Naive thymus-derived CD4-positive, alpha-beta T cell (primary cell): ENCODE measurements around the gene CYB5R2. TPM values are rescaled to one million over a fixed set of nuclear protein-coding genes. Genes with fewer than 3 reads are reported as not detected.

Source experiments
- ATAC-seq: fragments of 150-1000 bp; cut with Tn5 transposase; 2 replicates; pipeline ENCODE4 v1.10.0; 2021; ENCODE audit warnings: mild to moderate bottlenecking, moderate library complexity
- CTCF ChIA-PET: fragments of 350-600 bp; sonication (Branson Sonifier 250); formaldehyde crosslinking; loops from one replicate; lab custom pipeline; 2021; ENCODE audit warnings: antibody characterized with exemption; lab: Charles Lee
- POLR2A ChIA-PET: fragments of 350-600 bp; sonication (Branson Sonifier 250); formaldehyde crosslinking; loops from one replicate; lab custom pipeline; 2021; ENCODE audit warnings: antibody characterized with exemption, inconsistent platforms; lab: Charles Lee
- DNase-seq, 9 donors: peaks; one replicate each; pipeline versions ENCODE4 v3.0.0 to v3.0.0-alpha.2; 2020 to 2022; ENCODE audit warnings: mixed read lengths in 1 of 9
- H3K27ac ChIP-seq: one replicate; pipeline ENCODE4 v1.7.0; 2013; ENCODE audit warnings: mild to moderate bottlenecking, low read depth, low read length, moderate library complexity
- H3K27me3 ChIP-seq, 2 donors: one replicate each; pipeline ENCODE4 v1.7.0; 2013; ENCODE audit warnings: low read length in 2 of 2, mild to moderate bottlenecking in 2 of 2, moderate library complexity in 2 of 2; ENCODE audit not compliant: control insufficient read depth in 2 of 2, insufficient read depth in 2 of 2
- H3K36me3 ChIP-seq, 3 experiments: 1 replicate in 2 of 3; 2 replicates in 1 of 3; pipeline ENCODE4 v1.7.0; 2013; ENCODE audit warnings: low read length in 3 of 3, mild to moderate bottlenecking in 3 of 3, moderate library complexity in 1 of 3; ENCODE audit not compliant: insufficient read depth in 3 of 3, control insufficient read depth in 2 of 3
- H3K4me1 ChIP-seq, 2 donors: one replicate each; pipeline ENCODE4 v1.7.0; 2013; ENCODE audit warnings: low read length in 2 of 2, mild to moderate bottlenecking in 2 of 2, moderate library complexity in 1 of 2; ENCODE audit not compliant: control insufficient read depth in 2 of 2, insufficient read depth in 2 of 2
- H3K4me3 ChIP-seq: 2 replicates; pipeline ENCODE4 v1.7.0; 2013; ENCODE audit warnings: mild to moderate bottlenecking, low read length
- H3K9me3 ChIP-seq, 3 experiments: 1 replicate in 2 of 3; 2 replicates in 1 of 3; pipeline ENCODE4 v1.7.0; 2013; ENCODE audit warnings: low read length in 3 of 3; ENCODE audit not compliant: control insufficient read depth in 2 of 3
- H3K27ac Mint-ChIP-seq, 9 donors: one replicate each; pipeline ENCODE4 v1.8.0; 2020 to 2022; ENCODE audit warnings: mixed read lengths in 9 of 9, mild to moderate bottlenecking in 8 of 9, moderate library complexity in 5 of 9, inconsistent platforms in 2 of 9
- H3K27me3 Mint-ChIP-seq, 5 donors: one replicate each; pipeline ENCODE4 v1.8.0; 2021 to 2022; ENCODE audit warnings: mixed read lengths in 5 of 5, mild to moderate bottlenecking in 1 of 5
- H3K36me3 Mint-ChIP-seq, 5 donors: one replicate each; pipeline ENCODE4 v1.8.0; 2020 to 2022; ENCODE audit warnings: mixed read lengths in 5 of 5, mild to moderate bottlenecking in 3 of 5, inconsistent platforms in 1 of 5
- H3K4me1 Mint-ChIP-seq, 7 donors: one replicate each; pipeline ENCODE4 v1.8.0; 2020 to 2022; ENCODE audit warnings: mixed read lengths in 7 of 7, mild to moderate bottlenecking in 3 of 7, inconsistent platforms in 1 of 7
- H3K4me3 Mint-ChIP-seq, 10 donors: one replicate each; pipeline ENCODE4 v1.8.0; 2020 to 2022; ENCODE audit warnings: mild to moderate bottlenecking in 10 of 10, mixed read lengths in 10 of 10, moderate library complexity in 6 of 10, inconsistent platforms in 2 of 10
- H3K9me3 Mint-ChIP-seq, 11 donors: one replicate each; pipeline ENCODE4 v1.8.0; 2020 to 2022; ENCODE audit warnings: mixed read lengths in 11 of 11, mild to moderate bottlenecking in 4 of 11, inconsistent platforms in 1 of 11, moderate library complexity in 1 of 11
- intact Hi-C, 2 donors: fragments of 100-400 bp; cut with micrococcal nuclease; formaldehyde crosslinking; loops; one replicate each; pipeline ENCODE4 v1.15.1; 2023
- polyA plus RNA-seq, 2 donors: library from polyadenylated mRNA; unstranded; fragments of 300-500 nt; fragmentation: Illumina TruSeq; gene quantifications; one replicate each; pipeline ENCODE4 v1.2.3, GENCODE V29; 2021
- total RNA-seq, 6 experiments: library from RNA in 5 of 6; stranded (reverse) in 5 of 6; gene quantifications; 1 replicate in 5 of 6; 2 replicates in 1 of 6; pipeline ENCODE4 v1.2.3 and lab custom pipeline; 2021 to 2026

CYB5R2 gene
- total and polyA plus RNA-seq, 7 experiments from 2014 or later = 0.13 to 2.8 (median 0.69) TPM; not detected in 2

GRCh38 chr11:7672276-7672959 is 882 bp downstream of the CYB5R2 start:
- Histone ChIP-seq H3K9me3 (no peaks in the 10 kb centered on the region), H3K27ac (no peak overlapping the region), H3K27me3 (peaks cover 4 to 20% of the 10 kb centered on the region in 2 donors), H3K36me3 (no peaks in the 10 kb centered on the region), H3K4me3 (no peak overlapping the region), H3K4me1 (peaks cover 0 to 5% of the 10 kb centered on the region in 2 donors)
- Mint-ChIP-seq H3K36me3 (peaks cover 0 to 3% (median 0%) of the 10 kb centered on the region in 5 donors), H3K9me3 (peaks cover 0 to 2% (median 0%) of the 10 kb centered on the region in 11 donors), H3K27me3 (peaks cover 43 to 56% (median 43%) of the 10 kb centered on the region in 5 donors), H3K27ac (no peak overlapping the region), H3K4me3 (peak overlapping the region; percentile 18 to 85 (median 48)), H3K4me1 (peaks cover 0 to 20% (median 9%) of the 10 kb centered on the region in 7 donors)
- intact Hi-C loops = no loop called here
- DNase-seq = no peak
- CTCF ChIA-PET = no interaction called here
- no peak for ATAC-seq
- POLR2A ChIA-PET = no interaction called here

GRCh38 chr11:7671347-7672215 is 1.7 kb downstream of the CYB5R2 start:
- Histone ChIP-seq H3K4me1 (peaks cover 0 to 5% of the 10 kb centered on the region in 2 donors), H3K4me3 (no peak overlapping the region), H3K27me3 (peaks cover 4 to 20% of the 10 kb centered on the region in 2 donors), H3K27ac (no peak overlapping the region), H3K9me3 (no peaks in the 10 kb centered on the region), H3K36me3 (no peaks in the 10 kb centered on the region)
- H3K4me3 Mint-ChIP-seq = peak overlapping the region in 2 of 10 donors; percentile 81 to 85
- H3K27me3 Mint-ChIP-seq = peaks cover 34 to 47% (median 40%) of the 10 kb centered on the region in 5 donors
- H3K27ac Mint-ChIP-seq = no peak overlapping the region
- intact Hi-C loops = no loop called here
- peaks cover 0 to 2% (median 0%) of the 10 kb centered on the region in 11 donors for H3K9me3 Mint-ChIP-seq
- H3K36me3 Mint-ChIP-seq = peaks cover 0 to 3% (median 0%) of the 10 kb centered on the region in 5 donors
- ATAC-seq (no peak), DNase-seq (no peak)
- POLR2A ChIA-PET = no interaction called here
- CTCF ChIA-PET = no interaction called here
- peaks cover 0 to 20% (median 9%) of the 10 kb centered on the region in 7 donors for H3K4me1 Mint-ChIP-seq

GRCh38 chr11:7670641-7671040 is 2.7 kb downstream of the CYB5R2 start:
- Histone ChIP-seq H3K27me3 (peaks cover 4 to 20% of the 10 kb centered on the region in 2 donors), H3K36me3 (no peaks in the 10 kb centered on the region), H3K4me3 (no peak overlapping the region), H3K9me3 (no peaks in the 10 kb centered on the region), H3K27ac (no peak overlapping the region), H3K4me1 (peaks cover 0 to 5% of the 10 kb centered on the region in 2 donors)
- CTCF ChIA-PET = no interaction called here
- peaks cover 25 to 38% (median 31%) of the 10 kb centered on the region in 5 donors for H3K27me3 Mint-ChIP-seq
- peaks cover 0 to 3% (median 0%) of the 10 kb centered on the region in 5 donors for H3K36me3 Mint-ChIP-seq
- DNase-seq = no peak
- peaks cover 0 to 2% (median 0%) of the 10 kb centered on the region in 11 donors for H3K9me3 Mint-ChIP-seq
- intact Hi-C loops = no loop called here
- ATAC-seq = no peak
- H3K4me1 Mint-ChIP-seq = peaks cover 0 to 20% (median 9%) of the 10 kb centered on the region in 7 donors
- POLR2A ChIA-PET = no interaction called here
- no peak overlapping the region for H3K27ac Mint-ChIP-seq
- H3K4me3 Mint-ChIP-seq = no peak overlapping the region

- Histone ChIP-seq H3K27ac (no peak overlapping the region), H3K9me3 (no peaks in the 10 kb centered on the region), H3K4me3 (no peak overlapping the region), H3K27me3 (peaks cover 0 to 10% of the 10 kb centered on the region in 2 donors), H3K4me1 (peaks cover 0 to 5% of the 10 kb centered on the region in 2 donors), H3K36me3 (no peaks in the 10 kb centered on the region)
- POLR2A ChIA-PET = no interaction called here
- ATAC-seq (no peak), DNase-seq (no peak)
- Mint-ChIP-seq H3K4me1 (peaks cover 0 to 17% (median 5%) of the 10 kb centered on the region in 7 donors), H3K4me3 (no peak overlapping the region), H3K36me3 (peaks cover 0 to 11% (median 0%) of the 10 kb centered on the region in 5 donors), H3K9me3 (peaks cover 0 to 2% (median 0%) of the 10 kb centered on the region in 11 donors), H3K27me3 (peaks cover 7 to 21% (median 14%) of the 10 kb centered on the region in 5 donors), H3K27ac (no peak overlapping the region)
- intact Hi-C loops = no loop called here
- CTCF ChIA-PET = no interaction called here
These were observed 4.4 kb downstream of the CYB5R2 start for GRCh38 chr11:7668911-7669310.

GRCh38 chr11:7668464-7668863 is 4.8 kb downstream of the CYB5R2 start:
- H3K27me3 Mint-ChIP-seq = peaks cover 6 to 20% (median 13%) of the 10 kb centered on the region in 5 donors
- Histone ChIP-seq H3K4me3 (no peak overlapping the region), H3K9me3 (no peaks in the 10 kb centered on the region), H3K36me3 (no peaks in the 10 kb centered on the region), H3K4me1 (peaks cover 0 to 5% of the 10 kb centered on the region in 2 donors), H3K27me3 (peaks cover 0 to 8% of the 10 kb centered on the region in 2 donors), H3K27ac (no peak overlapping the region)
- H3K27ac Mint-ChIP-seq = no peak overlapping the region
- no peak overlapping the region for H3K4me3 Mint-ChIP-seq
- peaks cover 0 to 2% (median 0%) of the 10 kb centered on the region in 11 donors for H3K9me3 Mint-ChIP-seq
- DNase-seq = no peak
- no peak for ATAC-seq
- ChIA-PET POLR2A (no interaction called here), CTCF (no interaction called here)
- peaks cover 0 to 16% (median 3%) of the 10 kb centered on the region in 7 donors for H3K4me1 Mint-ChIP-seq
- intact Hi-C loops = no loop called here
- H3K36me3 Mint-ChIP-seq = peaks cover 0 to 12% (median 0%) of the 10 kb centered on the region in 5 donors

GRCh38 chr11:7667460-7667859 is 5.8 kb downstream of the CYB5R2 start:
- H3K27ac Mint-ChIP-seq = no peak overlapping the region
- H3K27me3 Mint-ChIP-seq = peaks cover under 1 to 16% (median 7%) of the 10 kb centered on the region in 5 donors
- peaks cover 0 to 11% (median 3%) of the 10 kb centered on the region in 7 donors for H3K4me1 Mint-ChIP-seq
- no peaks in the 10 kb centered on the region for H3K4me1 ChIP-seq
- H3K9me3 ChIP-seq = no peaks in the 10 kb centered on the region
- H3K4me3 Mint-ChIP-seq = no peak overlapping the region
- intact Hi-C loops = no loop called here
- no peak for DNase-seq
- no peak overlapping the region for H3K27ac ChIP-seq
- POLR2A ChIA-PET = no interaction called here
- no peak overlapping the region for H3K4me3 ChIP-seq
- ATAC-seq = no peak
- CTCF ChIA-PET = no interaction called here
- no peaks in the 10 kb centered on the region for H3K27me3 ChIP-seq
- H3K36me3 Mint-ChIP-seq = peaks cover 0 to 12% (median 0%) of the 10 kb centered on the region in 5 donors
- H3K9me3 Mint-ChIP-seq = no peaks in the 10 kb centered on the region
- H3K36me3 ChIP-seq = no peaks in the 10 kb centered on the region
